Urinary bladder (tissue), 4 donors: ENCODE data around the gene OR8B3. TPM values are rescaled to one million over a fixed set of nuclear protein-coding genes. Genes with fewer than 3 reads are reported as not detected.

Experiments
- DNase-seq: peaks from one replicate; pipeline ENCODE4 v3.0.0-alpha.2; 2015; ENCODE audit errors: extremely low spot score
- H3K27ac ChIP-seq: one replicate; pipeline ENCODE4 v1.5.1; 2013; ENCODE audit warnings: low read depth, mild to moderate bottlenecking, moderate library complexity
- H3K36me3 ChIP-seq: one replicate; pipeline ENCODE4 v1.6.1; 2013; ENCODE audit warnings: mild to moderate bottlenecking, moderate library complexity; ENCODE audit not compliant: insufficient read depth
- H3K4me1 ChIP-seq: one replicate; pipeline ENCODE4 v1.6.1; 2013; ENCODE audit warnings: mild to moderate bottlenecking, moderate library complexity; ENCODE audit not compliant: insufficient read depth
- H3K4me3 ChIP-seq: one replicate; pipeline ENCODE4 v1.5.1; 2013; ENCODE audit warnings: low read depth, low read length
- WGBS: extraction: QIAGEN DNeasy Blood & Tissue Kit; methylation state at CpG from one replicate; pipeline ENCODE4 v1.1.7; 2013; 5-methylcytosine and 5-hydroxymethylcytosine counted together
- polyA plus RNA-seq: library from polyadenylated mRNA; stranded (reverse); fragments of 200-250 nt; gene quantifications from one replicate; pipeline ENCODE4 v1.2.3, GENCODE V29; 2013
- total RNA-seq: library from RNA; depleted of rRNA; stranded (reverse); fragments of >200 nt; gene quantifications from one replicate; pipeline ENCODE4 v1.2.3, GENCODE V29; 2014
- donor health status: healthy with polysubstance abuse.
- donor health status: healthy.

Gene OR8B3
- total RNA-seq = not detected
- polyA plus RNA-seq = not detected

- DNase-seq = no peak
- Histone ChIP-seq H3K4me3 (no peak within 1 kb of the TSS), H3K27ac (no peak within 1 kb of the TSS), H3K36me3 (no peaks in the 10 kb centered on the region), H3K4me1 (no peaks in the 10 kb centered on the region)
Measured at GRCh38 chr11:124398924-124399323, at the start of gene OR8B3. Gene OR8B3, minus strand, starts transcription at chr11:124399024. Its CDS starts 1,673 bp downstream, at chr11:124397351.

- H3K4me3 ChIP-seq = no peak overlapping the region
- DNase-seq = no peak
- H3K4me1 ChIP-seq = no peaks in the 10 kb centered on the region
- no peak overlapping the region for H3K27ac ChIP-seq
- H3K36me3 ChIP-seq = no peaks in the 10 kb centered on the region
- WGBS = 78% methylated on average over 1 of the region's 1 CpG
Measured at GRCh38 chr11:124446916-124447315, 48.1 kb upstream of the OR8B3 start.

- no peaks in the 10 kb centered on the region for H3K4me1 ChIP-seq
- H3K36me3 ChIP-seq = no peaks in the 10 kb centered on the region
- DNase-seq = no peak
- no peak within 1 kb of the TSS for H3K27ac ChIP-seq
- WGBS = 96% methylated on average over 1 of the region's 1 CpG
- no peak within 1 kb of the TSS for H3K4me3 ChIP-seq
Measured at GRCh38 chr11:124445646-124446150, 46.9 kb upstream of the OR8B3 start, which contains the start of gene OR8B8. Gene OR8B8, minus strand, starts transcription at chr11:124445696. Its CDS starts 4,611 bp downstream, at chr11:124441085.

- Histone ChIP-seq H3K36me3 (no peaks in the 10 kb centered on the region), H3K27ac (no peak overlapping the region), H3K4me3 (no peak overlapping the region), H3K4me1 (no peaks in the 10 kb centered on the region)
- WGBS = 63% methylated on average over 2 of the region's 2 CpGs
- no peak for DNase-seq
Measured at GRCh38 chr11:124442847-124443246, 44.0 kb upstream of the OR8B3 start.

- DNase-seq = no peak
- Histone ChIP-seq H3K36me3 (no peaks in the 10 kb centered on the region), H3K4me1 (no peaks in the 10 kb centered on the region), H3K27ac (no peak overlapping the region), H3K4me3 (no peak overlapping the region)
- 47% methylated on average over 6 of the region's 6 CpGs for WGBS
Measured at GRCh38 chr11:124442442-124442841, 43.6 kb upstream of the OR8B3 start.

GRCh38 chr11:124441519-124441918 lies 42.7 kb upstream of the OR8B3 start:
- Histone ChIP-seq H3K4me3 (no peak overlapping the region), H3K36me3 (no peaks in the 10 kb centered on the region), H3K27ac (no peak overlapping the region), H3K4me1 (no peaks in the 10 kb centered on the region)
- WGBS = 71% methylated on average over 7 of the region's 7 CpGs
- no peak for DNase-seq

GRCh38 chr11:124441081-124441480 lies 42.3 kb upstream of the OR8B3 start:
- Histone ChIP-seq H3K27ac (no peak overlapping the region), H3K36me3 (no peaks in the 10 kb centered on the region), H3K4me3 (no peak overlapping the region), H3K4me1 (no peaks in the 10 kb centered on the region)
- DNase-seq = no peak
- WGBS = 87% methylated on average over 5 of the region's 5 CpGs

- no peak for DNase-seq
- H3K36me3 ChIP-seq = no peaks in the 10 kb centered on the region
- H3K27ac ChIP-seq = no peak overlapping the region
- H3K4me3 ChIP-seq = no peak overlapping the region
- WGBS = 76% methylated on average over 4 of the region's 4 CpGs
- no peaks in the 10 kb centered on the region for H3K4me1 ChIP-seq
Measured at GRCh38 chr11:124440608-124441007, 41.8 kb upstream of the OR8B3 start.

- Histone ChIP-seq H3K4me3 (no peak overlapping the region), H3K36me3 (no peaks in the 10 kb centered on the region), H3K4me1 (no peaks in the 10 kb centered on the region), H3K27ac (no peak overlapping the region)
- no peak for DNase-seq
- WGBS = 77% methylated on average over 2 of the region's 2 CpGs
Measured at GRCh38 chr11:124434699-124435098, 35.9 kb upstream of the OR8B3 start.

GRCh38 chr11:124429599-124429998 lies 30.8 kb upstream of the OR8B3 start:
- WGBS = 74% methylated on average over 2 of the region's 2 CpGs
- no peak for DNase-seq
- no peaks in the 10 kb centered on the region for H3K36me3 ChIP-seq

GRCh38 chr11:124424384-124424921 lies 25.6 kb upstream of the OR8B3 start, which contains the start of gene OR8B4:
Gene OR8B4, minus strand, starts transcription at chr11:124424871. Its CDS starts 0 bp downstream, at chr11:124424871.
- Histone ChIP-seq H3K4me3 (no peak within 1 kb of the TSS), H3K36me3 (no peaks in the 10 kb centered on the region), H3K27ac (no peak within 1 kb of the TSS), H3K4me1 (no peaks in the 10 kb centered on the region)
- 88% methylated on average over 2 of the region's 2 CpGs for WGBS
- no peak for DNase-seq

More at GRCh38 chr11:124429599-124429998, 30.8 kb upstream of the OR8B3 start:
- Histone ChIP-seq H3K27ac (no peak overlapping the region), H3K4me3 (no peak overlapping the region), H3K4me1 (no peaks in the 10 kb centered on the region)

- WGBS = 78% methylated on average over 4 of the region's 4 CpGs
- no peaks in the 10 kb centered on the region for H3K36me3 ChIP-seq
- H3K27ac ChIP-seq = no peak overlapping the region
- DNase-seq = no peak
- H3K4me3 ChIP-seq = no peak overlapping the region
- no peaks in the 10 kb centered on the region for H3K4me1 ChIP-seq
Measured at GRCh38 chr11:124421043-124421442, 22.2 kb upstream of the OR8B3 start.

GRCh38 chr11:124415356-124415923 lies 16.6 kb upstream of the OR8B3 start:
- WGBS = 16% methylated on average over 5 of the region's 5 CpGs
- no peak for DNase-seq
- H3K27ac ChIP-seq = no peak overlapping the region
- H3K4me1 ChIP-seq = no peaks in the 10 kb centered on the region
- no peak overlapping the region for H3K4me3 ChIP-seq
- no peaks in the 10 kb centered on the region for H3K36me3 ChIP-seq

GRCh38 chr11:124409906-124410305 lies 11.1 kb upstream of the OR8B3 start:
- Histone ChIP-seq H3K36me3 (no peaks in the 10 kb centered on the region), H3K27ac (no peak overlapping the region), H3K4me3 (no peak overlapping the region), H3K4me1 (no peaks in the 10 kb centered on the region)
- DNase-seq = no peak
- WGBS = 83% methylated on average over 7 of the region's 7 CpGs
